MCF 10A (cell line): ENCODE results near the gene TCF23. TPM values are rescaled to one million over a fixed set of nuclear protein-coding genes. Genes with fewer than 3 reads are reported as not detected.

Source experiments
- BruUV-seq: library from RNA; stranded (reverse); fragments of 400-500 nt; replicated peaks from 2 replicates; lab custom pipeline; 2021; lab: Mats Ljungman, UMichigan
- CTCF ChIA-PET: fragments of 300-600 bp; sonication (Branson Sonifier 250); formaldehyde crosslinking; extraction: SDS; loops from one replicate; lab custom pipeline; 2021; ENCODE audit warnings: antibody characterized with exemption, inconsistent platforms; lab: Yijun Ruan, JAX
- POLR2A ChIA-PET: fragments of 300-600, 350-650 bp; sonication (Branson Sonifier 250); formaldehyde crosslinking; extraction: SDS; loops from one replicate; lab custom pipeline; 2020; ENCODE audit warnings: antibody characterized with exemption, inconsistent platforms; lab: Yijun Ruan, JAX
- DNase-seq: peaks from one replicate; pipeline ENCODE4 v3.0.0-alpha.2; 2018; ENCODE audit not compliant: unreplicated experiment
- H3K27ac Mint-ChIP-seq: one replicate; pipeline ENCODE4 v1.8.0; 2022; ENCODE audit warnings: mild to moderate bottlenecking, low read depth, mixed read lengths; ENCODE audit not compliant: unreplicated experiment
- H3K27me3 Mint-ChIP-seq: one replicate; pipeline ENCODE4 v1.8.0; 2022; ENCODE audit warnings: mixed read lengths; ENCODE audit not compliant: insufficient read depth, unreplicated experiment
- H3K36me3 Mint-ChIP-seq: one replicate; pipeline ENCODE4 v1.8.0; 2022; ENCODE audit warnings: mild to moderate bottlenecking, moderate library complexity, mixed read lengths; ENCODE audit not compliant: insufficient read depth, unreplicated experiment
- H3K4me1 Mint-ChIP-seq: one replicate; pipeline ENCODE4 v1.8.0; 2022; ENCODE audit warnings: mixed read lengths; ENCODE audit not compliant: insufficient read depth, unreplicated experiment
- H3K4me3 Mint-ChIP-seq: one replicate; pipeline ENCODE4 v1.8.0; 2022; ENCODE audit warnings: mild to moderate bottlenecking, moderate library complexity, mixed read lengths; ENCODE audit not compliant: unreplicated experiment
- H3K9me3 Mint-ChIP-seq: one replicate; pipeline ENCODE4 v1.8.0; 2022; ENCODE audit warnings: mixed read lengths; ENCODE audit not compliant: unreplicated experiment
- intact Hi-C: fragments of 100-400 bp; cut with micrococcal nuclease; formaldehyde crosslinking; loops from 2 replicates; pipeline ENCODE4 v1.14.1; 2022
- total RNA-seq: library from RNA; stranded (reverse); gene quantifications from 2 replicates; pipeline ENCODE4 v1.2.3, GENCODE V29; 2022
- TF ChIP-seq, protein P1 (sequence below): fragments of 200-600 bp; IDR thresholded peaks from one replicate; pipeline ENCODE4 v1.8.0; 2022; ENCODE audit warnings: antibody characterized with exemption, mild to moderate bottlenecking; ENCODE audit not compliant: unreplicated experiment

Gene TCF23
- total RNA-seq, 1 experiment from 2014 or later, result not detected

DNA sequence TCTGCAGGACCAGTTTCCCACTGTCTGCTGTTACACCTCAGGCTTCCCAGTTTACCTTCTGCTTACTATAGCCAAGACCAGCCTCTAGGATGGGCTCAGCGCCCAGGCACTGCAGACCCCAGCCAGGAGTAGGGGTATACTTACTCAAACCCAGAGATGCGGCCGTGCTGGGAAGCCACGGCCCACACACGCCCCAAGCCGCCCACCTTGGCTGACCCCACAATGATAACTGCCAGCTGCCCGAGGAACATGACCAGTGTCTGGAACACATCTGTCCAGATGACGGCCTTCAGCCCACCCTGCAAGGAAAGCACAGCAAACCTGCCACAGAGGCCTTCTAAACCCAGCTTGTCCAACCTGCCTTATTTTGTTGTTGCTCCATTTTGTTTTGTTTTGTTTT, 56.4 kb downstream of the TCF23 start:
- H3K27me3 Mint-ChIP-seq, result no peaks in the 10 kb centered on the region
- no peaks in the 10 kb centered on the region for H3K9me3 Mint-ChIP-seq
- POLR2A ChIA-PET, result no interaction called here
- TF ChIP-seq, protein P1, sequence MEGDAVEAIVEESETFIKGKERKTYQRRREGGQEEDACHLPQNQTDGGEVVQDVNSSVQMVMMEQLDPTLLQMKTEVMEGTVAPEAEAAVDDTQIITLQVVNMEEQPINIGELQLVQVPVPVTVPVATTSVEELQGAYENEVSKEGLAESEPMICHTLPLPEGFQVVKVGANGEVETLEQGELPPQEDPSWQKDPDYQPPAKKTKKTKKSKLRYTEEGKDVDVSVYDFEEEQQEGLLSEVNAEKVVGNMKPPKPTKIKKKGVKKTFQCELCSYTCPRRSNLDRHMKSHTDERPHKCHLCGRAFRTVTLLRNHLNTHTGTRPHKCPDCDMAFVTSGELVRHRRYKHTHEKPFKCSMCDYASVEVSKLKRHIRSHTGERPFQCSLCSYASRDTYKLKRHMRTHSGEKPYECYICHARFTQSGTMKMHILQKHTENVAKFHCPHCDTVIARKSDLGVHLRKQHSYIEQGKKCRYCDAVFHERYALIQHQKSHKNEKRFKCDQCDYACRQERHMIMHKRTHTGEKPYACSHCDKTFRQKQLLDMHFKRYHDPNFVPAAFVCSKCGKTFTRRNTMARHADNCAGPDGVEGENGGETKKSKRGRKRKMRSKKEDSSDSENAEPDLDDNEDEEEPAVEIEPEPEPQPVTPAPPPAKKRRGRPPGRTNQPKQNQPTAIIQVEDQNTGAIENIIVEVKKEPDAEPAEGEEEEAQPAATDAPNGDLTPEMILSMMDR, result no peak
- CTCF ChIA-PET, result interaction anchor here (1.4 kb wide), 1 partner anchor 241 kb away, joined by 3 read pairs; no protein-coding TSS in a partner anchor
- H3K4me1 Mint-ChIP-seq, result peaks cover 11% of the 10 kb centered on the region
- BruUV-seq, result no TSS peak
- intact Hi-C loops, result no loop called here
- no peak overlapping the region for H3K27ac Mint-ChIP-seq
- no peak overlapping the region for H3K4me3 Mint-ChIP-seq
- peaks cover 58% of the 10 kb centered on the region for H3K36me3 Mint-ChIP-seq
- DNase-seq, result no peak

DNA sequence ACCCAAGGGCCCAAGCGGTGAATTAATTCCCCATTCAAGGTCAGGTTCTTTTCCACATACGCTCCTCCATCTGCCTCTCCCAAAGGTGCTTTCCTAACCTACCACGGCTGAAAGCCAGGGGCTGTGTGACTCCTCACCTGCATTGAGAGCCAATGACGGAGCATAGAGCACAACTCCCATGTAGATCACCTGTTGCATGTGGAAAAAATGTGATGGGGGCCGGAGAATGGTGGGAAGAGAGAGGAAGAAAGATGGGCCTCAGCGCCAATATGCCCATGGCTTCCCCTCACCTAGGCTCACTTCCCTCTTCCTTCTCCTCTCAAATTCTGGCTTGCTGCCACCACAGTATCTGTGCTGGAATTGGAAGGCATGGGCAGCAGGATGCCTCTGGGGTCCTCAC, 57.5 kb downstream of the TCF23 start:
- H3K27ac Mint-ChIP-seq, result no peak overlapping the region
- CTCF ChIA-PET, result interaction anchor here (0.7 to 1.4 kb wide), 3 partner anchors 31 to 242 kb away, joined by 3 read pairs; no protein-coding TSS in a partner anchor
- H3K36me3 Mint-ChIP-seq, result peaks cover 47% of the 10 kb centered on the region
- BruUV-seq, result no TSS peak
- DNase-seq, result no peak
- POLR2A ChIA-PET, result no interaction called here
- TF ChIP-seq, protein P1, result no peak
- H3K4me3 Mint-ChIP-seq, result no peak overlapping the region
- H3K27me3 Mint-ChIP-seq, result no peaks in the 10 kb centered on the region
- H3K9me3 Mint-ChIP-seq, result no peaks in the 10 kb centered on the region
- peaks cover 11% of the 10 kb centered on the region for H3K4me1 Mint-ChIP-seq
- intact Hi-C loops, result no loop called here

Other genes with a start within 250 kb of the TCF23 start
- gene MAPRE3, start 178.4 kb upstream of the TCF23 start, total RNA-seq, result 18.0 and 26.0 TPM in 2 replicates
- gene TMEM214, start 116.0 kb upstream of the TCF23 start, total RNA-seq, result 118 and 138 TPM in 2 replicates
- gene AGBL5, start 97.3 kb upstream of the TCF23 start, total RNA-seq, result 18.9 and 22.7 TPM in 2 replicates
- gene OST4, start 77.3 kb upstream of the TCF23 start, total RNA-seq, result 257 and 340 TPM in 2 replicates
- 0.20 and 0.21 TPM in 2 replicates for gene EMILIN1, start 70.4 kb upstream of the TCF23 start, total RNA-seq
- 1.7 and 2.6 TPM in 2 replicates for gene KHK, start 62.2 kb upstream of the TCF23 start, total RNA-seq
- gene CGREF1, start 29.9 kb upstream of the TCF23 start, total RNA-seq, result 10.9 and 12.9 TPM in 2 replicates
- not detected in 2 replicates for gene ABHD1, start 25.2 kb upstream of the TCF23 start, total RNA-seq
- gene PREB, start 14.4 kb upstream of the TCF23 start, total RNA-seq, result 55.1 and 68.5 TPM in 2 replicates
- gene PRR30, start 9.6 kb upstream of the TCF23 start, total RNA-seq, result not detected in 2 replicates
- gene ATRAID, start 63.0 kb downstream of the TCF23 start, total RNA-seq, result 115 and 122 TPM in 2 replicates
- gene SLC5A6, start 63.3 kb downstream of the TCF23 start, total RNA-seq, result 25.9 and 26.9 TPM in 2 replicates
- 59.5 and 66.5 TPM in 2 replicates for gene CAD, start 68.4 kb downstream of the TCF23 start, total RNA-seq
- gene SLC30A3, start 114.0 kb downstream of the TCF23 start, total RNA-seq, result not detected in 2 replicates
- gene DNAJC5G, start 126.4 kb downstream of the TCF23 start, total RNA-seq, result not detected in 2 replicates
- not detected in 2 replicates for gene TRIM54, start 133.4 kb downstream of the TCF23 start, total RNA-seq
- gene UCN, start 159.4 kb downstream of the TCF23 start, total RNA-seq, result 7.9 and 9.5 TPM in 2 replicates
- gene MPV17, start 174.1 kb downstream of the TCF23 start, total RNA-seq, result 104 and 114 TPM in 2 replicates
- 47.5 and 47.8 TPM in 2 replicates for gene GTF3C2, start 207.8 kb downstream of the TCF23 start, total RNA-seq
- gene EIF2B4, start 221.3 kb downstream of the TCF23 start, total RNA-seq, result 42.7 and 50.1 TPM in 2 replicates
- 101 and 125 TPM in 2 replicates for gene SNX17, start 221.6 kb downstream of the TCF23 start, total RNA-seq
- gene ZNF513, start 231.7 kb downstream of the TCF23 start, total RNA-seq, result 14.8 and 16.2 TPM in 2 replicates